B cell (primary cell): Measurements from ENCODE around the gene ZFYVE21.

Source experiments
- CTCF ChIP-seq: fragments of 200-600 bp; IDR thresholded peaks from one replicate; pipeline ENCODE4 v1.8.0; 2022; ENCODE audit warnings: antibody characterized with exemption, mild to moderate bottlenecking
- EZH2 ChIP-seq: IDR thresholded peaks from 2 replicates; pipeline ENCODE4 v1.6.1; 2012; ENCODE audit warnings: borderline replicate concordance, low read depth, mild to moderate bottlenecking, moderate library complexity, low read length; ENCODE audit not compliant: insufficient read depth, poor library complexity, severe bottlenecking

DNA sequence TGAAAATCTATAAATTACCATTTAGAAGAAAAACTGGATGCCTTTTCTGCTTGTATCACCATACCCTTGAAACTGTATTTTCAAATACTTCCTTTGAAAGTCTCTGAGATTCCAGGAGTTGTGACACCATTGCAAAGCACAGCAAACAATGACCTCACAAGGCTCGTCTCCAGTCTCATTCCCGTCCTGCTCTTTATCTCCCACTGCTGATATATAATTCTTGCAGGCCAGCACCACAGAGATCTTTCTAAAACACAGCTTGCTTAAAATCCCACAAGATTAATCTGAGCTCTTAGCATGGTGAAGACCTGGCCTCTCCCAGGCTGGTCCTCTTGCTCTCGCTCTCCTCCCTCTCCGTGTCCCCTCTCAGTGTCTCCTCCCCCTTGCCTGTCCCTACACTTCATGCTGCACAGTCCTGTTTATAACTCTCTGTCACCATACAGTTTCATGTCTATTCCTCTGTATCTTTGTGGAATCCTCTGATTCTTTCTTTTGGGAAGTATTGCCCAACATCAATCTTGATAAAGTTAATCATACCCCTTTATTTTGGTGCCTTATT, 51.8 kb downstream of the ZFYVE21 start:
- no peak for TF ChIP-seq EZH2
- TF ChIP-seq CTCF: no peak
